IMR-90 (cell line): ENCODE data around the gene GOSR1. TPM values are rescaled to one million over a fixed set of nuclear protein-coding genes. Genes with fewer than 3 reads are reported as not detected.
"Not testable (repeated sequence)": the region's sequence is repeated elsewhere in the genome, so short reads cannot be mapped to it uniquely, and the experiment has no call there.

Source experiments
- ATAC-seq: fragments of 200-7000 bp; cut with Tn5 transposase; 2 replicates; pipeline ENCODE4 v1.9.1; 2020; ENCODE audit warnings: low read depth, mild to moderate bottlenecking, moderate library complexity
- BruUV-seq: library from RNA; stranded (reverse); fragments of 400-500 nt; replicated peaks from 2 replicates; lab custom pipeline; 2021; lab: Mats Ljungman, UMichigan
- CTCF ChIA-PET: fragments of 300-600 bp; formaldehyde crosslinking; extraction: SDS; loops from one replicate; lab custom pipeline; 2021; ENCODE audit warnings: antibody characterized with exemption; lab: Yijun Ruan, JAX
- POLR2A ChIA-PET: fragments of 300-600 bp; sonication (Branson Sonifier 250); formaldehyde crosslinking; loops from one replicate; lab custom pipeline; 2022; ENCODE audit warnings: antibody characterized with exemption; ENCODE audit not compliant: unreplicated experiment; lab: Charles Lee
- DNase-seq: peaks from one replicate; pipeline ENCODE4 v3.0.0; 2013
- H2AFZ ChIP-seq: replicated peaks from 2 replicates; pipeline ENCODE3; 2013; ENCODE audit warnings: low read length, mild to moderate bottlenecking; ENCODE audit not compliant: poor library complexity
- H2AK5ac ChIP-seq: 2 replicates; pipeline ENCODE4 v1.6.1; 2013; ENCODE audit warnings: low read depth, low read length, inconsistent platforms
- H2AK9ac ChIP-seq: replicated peaks from 2 replicates; pipeline ENCODE3; 2013; ENCODE audit warnings: mild to moderate bottlenecking, low read depth, low read length, moderate library complexity; ENCODE audit not compliant: poor library complexity
- H2BK120ac ChIP-seq: 2 replicates; pipeline ENCODE4 v1.6.1; 2013; ENCODE audit warnings: low read depth, low read length, inconsistent platforms
- H2BK15ac ChIP-seq: 3 replicates; pipeline ENCODE4 v1.6.1; 2013; ENCODE audit warnings: low read depth, low read length, inconsistent platforms
- H2BK20ac ChIP-seq: 2 replicates; pipeline ENCODE4 v1.6.1; 2013; ENCODE audit warnings: low read depth, mild to moderate bottlenecking, inconsistent platforms, low read length, moderate library complexity
- H2BK5ac ChIP-seq: 2 replicates; pipeline ENCODE4 v1.6.1; 2013; ENCODE audit warnings: mild to moderate bottlenecking, low read depth, low read length, inconsistent platforms; ENCODE audit not compliant: poor library complexity, severe bottlenecking
- H3K14ac ChIP-seq: replicated peaks from 2 replicates; pipeline ENCODE4 v1.6.1; 2013; ENCODE audit warnings: low read depth, low read length, inconsistent platforms
- H3K18ac ChIP-seq: 2 replicates; pipeline ENCODE4 v1.6.1; 2013; ENCODE audit warnings: low read depth, low read length, control low read depth
- H3K23ac ChIP-seq: 2 replicates; pipeline ENCODE4 v1.6.1; 2013; ENCODE audit warnings: low read depth, low read length, inconsistent platforms
- H3K27ac ChIP-seq: 2 replicates; pipeline ENCODE4 v1.5.1; 2013; ENCODE audit warnings: mild to moderate bottlenecking, control low read depth, low read length; ENCODE audit not compliant: insufficient read depth
- H3K27me3 ChIP-seq: 2 replicates; pipeline ENCODE4 v1.6.1; 2013; ENCODE audit warnings: low read length; ENCODE audit not compliant: control insufficient read depth, insufficient read depth
- H3K36me3 ChIP-seq: 2 replicates; pipeline ENCODE4 v1.6.1; 2013; ENCODE audit warnings: low read length, mixed read lengths; ENCODE audit not compliant: control insufficient read depth, insufficient read depth
- H3K4ac ChIP-seq: 2 replicates; pipeline ENCODE4 v1.6.1; 2013; ENCODE audit warnings: low read depth, low read length, inconsistent platforms
- H3K4me1 ChIP-seq: 2 replicates; pipeline ENCODE4 v1.6.1; 2013; ENCODE audit warnings: low read length, mixed read lengths; ENCODE audit not compliant: control insufficient read depth, insufficient read depth
- H3K4me2 ChIP-seq: 2 replicates; pipeline ENCODE4 v1.6.1; 2013; ENCODE audit warnings: low read depth, mild to moderate bottlenecking, control low read depth, low read length, moderate library complexity
- H3K4me3 ChIP-seq: 2 replicates; pipeline ENCODE4 v1.5.1; 2013; ENCODE audit warnings: low read depth, mild to moderate bottlenecking, control low read depth, low read length, moderate library complexity; ENCODE audit not compliant: insufficient read depth
- H3K56ac ChIP-seq: 2 replicates; pipeline ENCODE4 v1.6.1; 2013; ENCODE audit warnings: low read length, inconsistent platforms; ENCODE audit not compliant: insufficient read depth; ENCODE audit errors: extremely low read depth
- H3K79me1 ChIP-seq, 2 experiments: 2 replicates each; pipeline ENCODE4 v1.6.1; 2013; ENCODE audit warnings: low read length in 2 of 2, inconsistent platforms in 1 of 2, low read depth in 1 of 2
- H3K9ac ChIP-seq: 2 replicates; pipeline ENCODE4 v1.6.1; 2013; ENCODE audit warnings: low read depth, low read length, control low read depth
- H3K9me1 ChIP-seq: 2 replicates; pipeline ENCODE4 v1.6.1; 2013; ENCODE audit warnings: low read length, inconsistent platforms; ENCODE audit not compliant: insufficient read depth
- H3K9me3 ChIP-seq: 2 replicates; pipeline ENCODE4 v1.6.1; 2013; ENCODE audit warnings: low read length; ENCODE audit not compliant: control insufficient read depth, insufficient read depth
- H4K20me1 ChIP-seq: 2 replicates; pipeline ENCODE4 v1.6.1; 2013; ENCODE audit warnings: low read length, inconsistent platforms; ENCODE audit not compliant: insufficient read depth
- H4K5ac ChIP-seq: 2 replicates; pipeline ENCODE4 v1.6.1; 2013; ENCODE audit warnings: mild to moderate bottlenecking, low read depth, low read length, control low read depth
- H4K8ac ChIP-seq, 2 experiments: 2 replicates each; pipeline ENCODE4 v1.6.1; 2013; ENCODE audit warnings: low read depth in 2 of 2, low read length in 2 of 2, control low read depth in 1 of 2, inconsistent platforms in 1 of 2
- H4K91ac ChIP-seq: 2 replicates; pipeline ENCODE4 v1.6.1; 2013; ENCODE audit warnings: low read depth, low read length, inconsistent platforms; ENCODE audit not compliant: insufficient read depth
- WGBS, 2 experiments: methylation state at CpG; one replicate each; pipeline versions ENCODE4 v1.1.5 to v1.1.7; 2013; ENCODE audit warnings: missing lambda C conversion rate in 2 of 2; ENCODE audit not compliant: insufficient read length in 1 of 2; ENCODE audit errors: extremely low coverage in 2 of 2; 5-methylcytosine and 5-hydroxymethylcytosine counted together
- dilution Hi-C: fragments of 300-500 bp; cut with HindIII; formaldehyde crosslinking; loops from one replicate; pipeline ENCODE4 v1.14.3; 2018; ENCODE audit warnings: low sequenced_read_pairs; ENCODE audit not compliant: unreplicated experiment
- in situ Hi-C: fragments of 300-500 bp; cut with MboI; formaldehyde crosslinking; loops from 3 replicates; pipeline ENCODE4 v1.14.3; 2019; ENCODE audit warnings: low sequenced_read_pairs, inconsistent platforms, mixed read lengths
- intact Hi-C: fragments of 100-400 bp; cut with micrococcal nuclease; formaldehyde crosslinking; loops from 2 replicates; pipeline ENCODE4 v1.10.0; 2022
- polyA plus RNA-seq, 3 experiments: library from polyadenylated mRNA; depleted of rRNA; stranded (reverse); fragments of >200 nt; gene quantifications; 2 replicates each; pipeline ENCODE4 v1.2.3, GENCODE V29; 2012; ENCODE audit warnings: low replicate concordance in 1 of 3
- total RNA-seq: library from RNA; depleted of rRNA; stranded (reverse); fragments of >200 nt; gene quantifications from 2 replicates; pipeline ENCODE4 v1.2.3, GENCODE V29; 2012

GOSR1 gene
- total and polyA plus RNA-seq, 2 of the 4 experiments (the other 2 are of a cell fraction), result 21.2 to 47.5 TPM

DNA sequence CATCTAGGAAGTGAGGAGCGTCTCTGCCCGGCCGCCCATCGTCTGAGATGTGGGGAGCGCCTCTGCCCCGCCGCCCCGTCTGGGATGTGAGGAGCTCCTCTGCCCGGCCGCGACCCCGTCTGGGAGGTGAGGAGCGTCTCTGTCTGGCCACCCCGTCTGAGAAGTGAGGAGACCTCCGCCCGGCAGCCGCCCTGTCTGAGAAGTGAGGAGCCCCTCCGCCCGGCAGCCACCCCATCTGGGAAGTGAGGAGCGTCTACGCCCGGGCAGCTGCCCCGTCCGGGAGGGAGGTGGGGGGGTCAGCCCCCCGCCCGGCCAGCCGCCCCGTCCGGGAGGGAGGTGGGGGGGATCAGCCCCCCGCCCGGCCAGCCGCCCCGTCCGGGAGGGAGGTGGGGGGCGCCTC is 46.0 kb downstream of the GOSR1 start:
- H3K9me3 ChIP-seq, H2AFZ ChIP-seq, in situ Hi-C loops, H2BK20ac ChIP-seq, dilution Hi-C loops, H3K4me3 ChIP-seq, H3K9ac ChIP-seq, H3K4me1 ChIP-seq, H2AK5ac ChIP-seq, H3K14ac ChIP-seq, CTCF ChIA-PET, POLR2A ChIA-PET, DNase-seq, H3K27ac ChIP-seq, H4K5ac ChIP-seq, H2BK5ac ChIP-seq, H4K8ac ChIP-seq, H3K4me2 ChIP-seq, H2BK120ac ChIP-seq, H4K91ac ChIP-seq, H3K4ac ChIP-seq, H2AK9ac ChIP-seq, BruUV-seq, H3K23ac ChIP-seq, H2BK15ac ChIP-seq, ATAC-seq, H3K18ac ChIP-seq, H3K27me3 ChIP-seq, H3K9me1 ChIP-seq, H3K56ac ChIP-seq: not testable (repeated sequence)
- intact Hi-C loops, result loop anchor here (5.0 kb wide), 1 partner anchor 79 kb away; no protein-coding TSS in a partner anchor
- H4K20me1 ChIP-seq, result peaks cover 13% of the 10 kb centered on the region; the same call in 1 of the 2 replicates
- 97% methylated on average over 6 of the region's 35 CpGs; no CpG with 5 or more reads in 1 of the 2 experiments for WGBS, 2 experiments
- peaks cover 16% of the 10 kb centered on the region for H3K36me3 ChIP-seq
- H3K79me1 ChIP-seq, result peaks cover 15 to 46% of the 10 kb centered on the region in 2 experiments; a peak in 3 of 4 replicates
